K562 (cell line): ENCODE measurements around the gene CCDC196. TPM values are rescaled to one million over a fixed set of nuclear protein-coding genes. Genes with fewer than 3 reads are reported as not detected.
A peak's percentile ranks its signal among the peaks of the same experiment; 100 is the strongest.

ENCODE experiments used
- ATAC-seq: fragments of 200-7000 bp; cut with Tn5 transposase; 3 replicates; pipeline ENCODE4 v1.9.1; 2020; ENCODE audit warnings: moderate library complexity
- BruUV-seq: library from RNA; stranded (reverse); fragments of 400-500 nt; replicated peaks from 2 replicates; lab custom pipeline; 2021; lab: Mats Ljungman, UMichigan
- CTCF ChIA-PET: fragments of 300-600 bp; formaldehyde crosslinking; extraction: SDS; loops from one replicate; lab custom pipeline; 2021; ENCODE audit warnings: low intra/inter-chr PET ratio; lab: Yijun Ruan, JAX
- POLR2A ChIA-PET: fragments of 300-600, 350-650 bp; sonication (Branson Sonifier 250); formaldehyde crosslinking; extraction: SDS; loops from one replicate; lab custom pipeline; 2021; ENCODE audit warnings: antibody characterized with exemption, inconsistent platforms; lab: Yijun Ruan, JAX
- DNase-seq, 4 experiments: peaks; one replicate each; pipeline versions ENCODE4 v3.0.0 to v3.0.0-alpha.2; 2011 to 2018; ENCODE audit warnings: low spot score in 3 of 4, mixed read lengths in 3 of 4; ENCODE audit errors: extremely low read depth in 1 of 4
- FAIRE-seq: peaks from 2 replicates; lab custom pipeline; 2011; peaks lifted over from hg19 to GRCh38; lab: Jason Lieb, UNC
- H2AFZ ChIP-seq: 2 replicates; pipeline ENCODE4 v1.6.0; 2011; ENCODE audit warnings: low read depth, low read length, control low read depth, inconsistent platforms
- H3K27ac ChIP-seq: fragments of 200-600 bp; 3 replicates; pipeline ENCODE4 v1.8.0; 2011; ENCODE audit warnings: low read depth, mild to moderate bottlenecking, control low read depth, inconsistent platforms, low read length, moderate library complexity, mixed read lengths; ENCODE audit errors: extremely low read depth
- H3K27me3 ChIP-seq, 2 experiments: fragments of 300-600 bp in 1 of 2; 2 replicates in 1 of 2; 3 replicates in 1 of 2; pipeline versions ENCODE4 v1.6.0 to v1.8.0; 2011; ENCODE audit warnings: inconsistent platforms in 2 of 2, low read length in 2 of 2, mild to moderate bottlenecking in 1 of 2, mixed read lengths in 1 of 2, moderate library complexity in 1 of 2; ENCODE audit not compliant: control insufficient read depth in 2 of 2, insufficient read depth in 2 of 2
- H3K36me3 ChIP-seq: fragments of 300-600 bp; 3 replicates; pipeline ENCODE4 v1.8.0; 2011; ENCODE audit warnings: mild to moderate bottlenecking, low read length, inconsistent platforms; ENCODE audit not compliant: control insufficient read depth, insufficient read depth
- H3K4me1 ChIP-seq, 2 experiments: fragments of 200-600 bp in 1 of 2; replicated peaks in 1 of 2; 2 replicates in 1 of 2; 3 replicates in 1 of 2; pipeline versions ENCODE4 v1.5.1 to v1.8.0; 2011; ENCODE audit warnings: inconsistent platforms in 2 of 2, low read length in 2 of 2, mild to moderate bottlenecking in 1 of 2, mixed read lengths in 1 of 2, moderate library complexity in 1 of 2; ENCODE audit not compliant: control insufficient read depth in 2 of 2, insufficient read depth in 2 of 2
- H3K4me2 ChIP-seq: 2 replicates; pipeline ENCODE4 v1.6.1; 2011; ENCODE audit warnings: low read length, control low read depth, inconsistent platforms, mixed read lengths; ENCODE audit not compliant: insufficient read depth
- H3K4me3 ChIP-seq: fragments of 200-600 bp; sonication (generic), shearing (Covaris generic); 2 replicates; pipeline ENCODE4 v1.5.1; 2016; ENCODE audit warnings: control low read depth, inconsistent platforms
- H3K79me2 ChIP-seq: fragments of 200-600 bp; 3 replicates; pipeline ENCODE4 v1.8.0; 2011; ENCODE audit warnings: low read length, inconsistent platforms; ENCODE audit not compliant: control insufficient read depth, insufficient read depth
- H3K9ac ChIP-seq, 2 experiments: 2 replicates each; pipeline versions ENCODE4 v1.6.0 to v1.6.1; 2011; ENCODE audit warnings: low read depth in 2 of 2, low read length in 2 of 2, control low read depth in 1 of 2, inconsistent platforms in 1 of 2, mild to moderate bottlenecking in 1 of 2, mixed read lengths in 1 of 2; ENCODE audit not compliant: insufficient read depth in 1 of 2
- H3K9me1 ChIP-seq: one replicate; pipeline ENCODE4 v1.6.0; 2011; ENCODE audit warnings: inconsistent platforms, mild to moderate bottlenecking, low read length, moderate library complexity; ENCODE audit not compliant: control insufficient read depth, insufficient read depth
- H3K9me3 ChIP-seq: replicated peaks from 2 replicates; pipeline ENCODE4 v1.5.1; 2011; ENCODE audit warnings: low read depth, low read length, inconsistent platforms; ENCODE audit not compliant: control insufficient read depth, insufficient read depth
- H4K20me1 ChIP-seq: replicated peaks from 2 replicates; pipeline ENCODE4 v1.6.1; 2011; ENCODE audit warnings: low read length, inconsistent platforms, mixed read lengths; ENCODE audit not compliant: control insufficient read depth, insufficient read depth
- CEBPB ChIP-seq: fragments of 450-650 bp; IDR thresholded peaks from 2 replicates; pipeline ENCODE4 v1.6.1; 2016; ENCODE audit warnings: missing genetic modification characterization, missing compliant biosample characterization
- CEBPZ ChIP-seq: fragments of 150-350 bp; IDR thresholded peaks from 2 replicates; pipeline ENCODE4 v1.6.1; 2014; ENCODE audit warnings: low read depth, mild to moderate bottlenecking, low read length, borderline replicate concordance
- CREM ChIP-seq: IDR thresholded peaks from 2 replicates; pipeline ENCODE4 v1.6.1; 2014; ENCODE audit warnings: antibody characterized with exemption, low read depth
- E2F3 ChIP-seq: fragments of 250-450 bp; sonication (Bioruptor Pico); IDR thresholded peaks from 2 replicates; pipeline ENCODE4 v1.4.0; 2020; ENCODE audit warnings: mild to moderate bottlenecking
- ELF2 ChIP-seq: fragments of 250-450 bp; sonication (Bioruptor Pico); IDR thresholded peaks from 2 replicates; pipeline ENCODE4 v1.5.0; 2021; ENCODE audit warnings: mild to moderate bottlenecking
- HEY1 ChIP-seq: fragments of 250-450 bp; sonication (Bioruptor Pico); IDR thresholded peaks from 2 replicates; pipeline ENCODE4 v1.5.0; 2020; ENCODE audit warnings: mild to moderate bottlenecking, moderate library complexity, borderline replicate concordance
- HLTF ChIP-seq: fragments of 450-650 bp; IDR thresholded peaks from 2 replicates; pipeline ENCODE4 v1.6.1; 2016
- HMGN3 ChIP-seq: IDR thresholded peaks from 2 replicates; pipeline ENCODE4 v1.6.1; 2011; ENCODE audit warnings: borderline replicate concordance, low read depth, mild to moderate bottlenecking, mixed read lengths, low read length; ENCODE audit not compliant: insufficient read length; ENCODE audit errors: extremely low read depth
- HOMEZ ChIP-seq: fragments of 250-450 bp; sonication (Bioruptor Pico); IDR thresholded peaks from 2 replicates; pipeline ENCODE4 v1.4.0; 2020; ENCODE audit warnings: mild to moderate bottlenecking, moderate library complexity
- ZBTB17 ChIP-seq: fragments of 450-650 bp; formaldehyde crosslinking; IDR thresholded peaks from 2 replicates; pipeline ENCODE4 v1.4.0; 2020; ENCODE audit warnings: mild to moderate bottlenecking
- ZNF316 ChIP-seq: fragments of 450-650 bp; IDR thresholded peaks from 2 replicates; pipeline ENCODE4 v1.6.1; 2016
- ZNF551 ChIP-seq: fragments of 250-450 bp; sonication (Bioruptor Pico); IDR thresholded peaks from 2 replicates; pipeline ENCODE4 v1.5.0; 2021; ENCODE audit warnings: mild to moderate bottlenecking, moderate library complexity
- WGBS: fragments of 100-300 bp; shearing (Covaris generic); methylation state at CpG from one replicate; pipeline ENCODE4 v1.1.6; 2016; ENCODE audit warnings: low coverage, mixed read lengths; ENCODE audit not compliant: insufficient coverage; ENCODE audit errors: missing lambda C conversion rate; 5-methylcytosine and 5-hydroxymethylcytosine counted together
- in situ Hi-C: fragments of 300-500 bp; cut with MboI; formaldehyde crosslinking; loops from 4 replicates; pipeline ENCODE4 v1.15.0; 2018; ENCODE audit warnings: inconsistent platforms, mixed read lengths
- intact Hi-C: fragments of 100-400 bp; cut with micrococcal nuclease; formaldehyde crosslinking; loops from 2 replicates; pipeline ENCODE4 v1.14.2; 2022
- polyA plus RNA-seq, 8 experiments: library from polyadenylated mRNA; depleted of rRNA in 4 of 8; stranded (reverse) in 5 of 8; unstranded in 3 of 8; fragments of >200 nt; fragmentation: Nextera tagmentation in 2 of 8; fragmentation: Illumina TruSeq in 1 of 8; extraction: Ambion mirVana in 2 of 8; extraction: Trizol in 1 of 8; gene quantifications; 2 replicates each; pipeline versions ENCODE4 v1.2.1 to v1.2.3, GENCODE V29; 2011 to 2014; ENCODE audit warnings: inconsistent platforms in 1 of 8, missing spikeins in 1 of 8
- total RNA-seq, 7 experiments: library from RNA; depleted of rRNA in 6 of 7; stranded (reverse); fragments of >200 nt in 6 of 7; fragmentation: Illumina TruSeq in 2 of 7; extraction: Trizol in 2 of 7; gene quantifications; 2 replicates each; pipeline versions ENCODE4 v1.2.1 to v1.2.3, GENCODE V29; 2011 to 2021; ENCODE audit warnings: low replicate concordance in 1 of 7

The CCDC196 gene
- total and polyA plus RNA-seq, 9 of the 15 experiments (the other 6 are each of a cell fraction or from before 2014, with no cell fraction given) = not detected

- Histone ChIP-seq H3K4me2 (no peak overlapping the region), H3K27ac (no peak overlapping the region), H3K9ac (no peak overlapping the region), H3K9me1 (no peaks in the 10 kb centered on the region), H3K4me1 (peaks cover 0 to 2% of the 10 kb centered on the region in 2 experiments; a peak in 3 of 5 replicates), H2AFZ (no peak overlapping the region), H3K36me3 (no peaks in the 10 kb centered on the region), H3K4me3 (no peak overlapping the region), H3K79me2 (peaks cover 61% of the 10 kb centered on the region), H4K20me1 (peaks cover 9% of the 10 kb centered on the region; the same call in 1 of the 2 replicates)
- FAIRE-seq = no peak
- no peak for ATAC-seq
- 46% methylated on average over 2 of the region's 2 CpGs for WGBS
- intact Hi-C loops = no loop called here
- no TSS peak for BruUV-seq
- POLR2A ChIA-PET = interaction anchor here (1.0 kb wide), 1 partner anchor 9 kb away, joined by 4 read pairs; no protein-coding TSS in a partner anchor
- in situ Hi-C loops = no loop called here
- CTCF ChIA-PET = no interaction called here
- TF ChIP-seq E2F3 (CRISPR knock-in tag) (no peak), CEBPB (tag) (peak; percentile 34; the same call in 1 of the 2 replicates)
- TF ChIP-seq, all 486 proteins: peak for 1
- Histone ChIP-seq H3K9me3 (no peaks in the 10 kb centered on the region), H3K27me3 (no peaks in the 10 kb centered on the region)
- no peak for DNase-seq
These were observed 28.0 kb downstream of the CCDC196 start for GRCh38 chr14:66514213-66514612.

GRCh38 chr14:66530526-66530925 is 44.4 kb downstream of the CCDC196 start:
- Histone ChIP-seq H2AFZ (no peak overlapping the region), H3K36me3 (no peaks in the 10 kb centered on the region), H3K4me3 (no peak overlapping the region), H3K9me3 (no peaks in the 10 kb centered on the region), H3K79me2 (no peaks in the 10 kb centered on the region; the same call in 1 of the 3 replicates), H3K27ac (no peak overlapping the region), H3K27me3 (no peaks in the 10 kb centered on the region), H3K4me2 (no peak overlapping the region), H3K9me1 (no peaks in the 10 kb centered on the region), H3K4me1 (no peaks in the 10 kb centered on the region), H3K9ac (no peak overlapping the region), H4K20me1 (no peaks in the 10 kb centered on the region)
- BruUV-seq = no TSS peak
- no peak for ATAC-seq
- 80% methylated on average over 8 of the region's 9 CpGs for whole genome bisulfite sequencing
- DNase-seq = no peak
- no peak for FAIRE-seq
- ChIA-PET POLR2A (interaction anchor here (0.6 kb wide), 1 partner anchor 193 kb away, joined by 4 read pairs; no protein-coding TSS in a partner anchor), CTCF (no interaction called here)
- intact Hi-C loops = no loop called here
- in situ Hi-C loops = no loop called here
- TF ChIP-seq CEBPZ (no peak), CREM (no peak), ZNF316 (no peak), HEY1 (no peak), ZNF551 (CRISPR knock-in tag) (no peak), ELF2 (no peak), HMGN3 (no peak), HOMEZ (CRISPR knock-in tag) (no peak), ZBTB17 (CRISPR knock-in tag) (no peak), HLTF (no peak)
